Mammary epithelial cell (primary cell): ENCODE data around the gene CEACAM16.

ENCODE experiments used
- CTCF ChIP-seq, 2 donors: IDR thresholded peaks in 1 of 2; conservative IDR thresholded peaks in 1 of 2; 2 replicates each; pipeline ENCODE4 v1.5.1; 2011 to 2012; ENCODE audit warnings: inconsistent platforms in 2 of 2, low read length in 2 of 2, mild to moderate bottlenecking in 2 of 2, control low read depth in 1 of 2, low read depth in 1 of 2; ENCODE audit not compliant: insufficient read depth in 1 of 2; ENCODE audit errors: extremely low read depth in 1 of 2
- EZH2 ChIP-seq: IDR thresholded peaks from 2 replicates; pipeline ENCODE4 v1.6.1; 2012; ENCODE audit warnings: low read length, inconsistent platforms, borderline replicate concordance

- TF ChIP-seq CTCF (conservative IDR thresholded peaks at IDR 0.05 in 1 of 2, IDR thresholded peaks at IDR 0.05 in 1 of 2; ENCODE audit: extremely low read depth in 1 of 2, insufficient read depth in 1 of 2, low read depth in 1 of 2, low read length in 2 of 2) (no peak), EZH2 (no peak)
Measured at GRCh38 chr19:44740351-44740824, 41.4 kb downstream of the CEACAM16 start.
